HG03439 (cell line): Measurements from ENCODE around the gene AJAP1.
"Not testable (repeated sequence)": the region's sequence is repeated elsewhere in the genome, so short reads cannot be mapped to it uniquely, and the experiment has no call there.

Experiments used
- ATAC-seq: cut with Tn5 transposase; IDR thresholded peaks from one replicate; pipeline ENCODE4 v1.9.1; 2021; ENCODE audit warnings: mild to moderate bottlenecking, moderate library complexity; ENCODE audit not compliant: unreplicated experiment

The AJAP1 gene

GRCh38 chr1:4653796-4654725, at the start of gene AJAP1:
Gene AJAP1 (plus strand): TSS chr1:4654609. CDS start chr1:4655426, 817 bp downstream.
- no peak for ATAC-seq

- no peak for ATAC-seq
Observed at GRCh38 chr1:4605158-4605557, 49.3 kb upstream of the AJAP1 start.

- ATAC-seq, result no peak
Observed at GRCh38 chr1:4611563-4612341, 42.7 kb upstream of the AJAP1 start.

- ATAC-seq, result no peak
Observed at GRCh38 chr1:4612991-4613390, 41.4 kb upstream of the AJAP1 start.

DNA sequence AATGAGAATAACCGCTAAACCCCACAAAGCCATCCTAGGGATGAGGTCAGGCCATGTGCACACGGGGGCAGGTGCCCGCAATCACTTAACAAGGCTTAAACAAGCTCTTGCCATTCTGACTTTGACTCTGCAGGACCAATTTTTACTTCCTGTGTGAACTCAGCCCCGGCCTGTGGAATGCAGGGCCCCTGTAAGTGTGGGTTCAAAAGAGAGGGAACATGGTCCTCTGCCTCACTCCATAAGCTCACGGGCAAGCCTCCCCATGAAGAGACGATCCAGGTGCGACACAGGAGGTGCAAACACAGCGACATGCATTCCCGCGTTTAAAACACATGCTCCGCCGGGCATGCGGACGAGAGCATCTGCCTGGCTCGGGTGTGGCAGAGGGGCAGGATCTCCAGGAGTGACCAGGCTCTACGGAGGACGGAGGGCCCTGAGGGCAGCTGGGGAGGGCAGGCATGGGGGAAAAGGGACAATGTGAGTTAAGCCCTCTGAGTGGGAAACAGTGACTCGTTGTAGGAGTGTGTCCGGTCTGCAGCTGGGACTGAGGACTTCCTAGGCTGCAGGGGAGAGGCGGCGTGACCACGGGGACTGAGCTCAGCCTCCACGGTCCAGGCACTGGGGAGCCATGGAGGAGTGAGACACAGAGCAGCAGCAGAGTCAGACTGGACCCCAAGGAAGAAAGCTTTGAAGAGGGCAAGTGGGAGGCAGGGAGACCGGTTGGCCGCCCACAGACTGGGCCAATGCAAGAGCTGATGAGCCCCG, 40.6 kb upstream of the AJAP1 start:
- ATAC-seq, result no peak

GRCh38 chr1:4614371-4615137, 39.9 kb upstream of the AJAP1 start:
- ATAC-seq, result no peak

DNA sequence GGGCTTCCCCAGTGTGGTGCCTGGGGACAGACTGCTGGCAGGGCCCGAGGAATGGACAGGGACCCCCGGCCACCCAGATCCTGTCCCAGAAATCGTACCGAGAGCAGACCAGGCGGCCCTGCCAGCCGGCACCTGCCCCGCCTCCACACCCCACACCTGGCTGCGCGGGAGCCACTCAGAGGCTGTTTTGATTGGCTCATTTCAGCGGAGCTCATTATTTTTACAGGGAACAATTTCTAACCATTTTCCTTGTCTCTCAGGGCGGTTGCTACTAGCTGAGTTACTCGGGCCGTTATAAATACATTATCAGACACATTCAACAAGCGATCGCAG, 39.3 kb upstream of the AJAP1 start:
- ATAC-seq, result no peak

DNA sequence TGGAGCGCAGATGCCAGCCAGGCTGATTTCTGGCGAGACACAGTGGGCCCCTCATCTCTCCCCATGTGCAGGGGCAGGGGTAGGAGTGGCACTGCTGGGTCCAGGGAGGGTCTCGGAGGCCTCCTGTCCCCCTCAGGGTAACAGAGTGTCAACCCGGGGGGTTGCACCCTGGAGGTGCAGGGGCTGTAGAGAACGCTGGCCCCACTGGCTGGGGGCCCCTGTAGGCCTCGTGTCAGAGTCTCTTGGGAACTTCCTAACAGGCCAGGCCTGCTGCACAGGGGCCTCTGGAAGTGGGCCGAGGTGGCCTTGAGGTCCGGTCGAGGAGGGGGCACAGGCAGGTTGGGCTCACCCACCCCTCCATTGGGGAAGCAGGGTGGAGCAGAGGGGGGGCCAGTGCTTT, 38.9 kb upstream of the AJAP1 start:
- ATAC-seq, result no peak

GRCh38 chr1:4616831-4617465, 37.5 kb upstream of the AJAP1 start:
- no peak for ATAC-seq

- no peak for ATAC-seq
Observed at GRCh38 chr1:4617506-4617905, 36.9 kb upstream of the AJAP1 start.

DNA sequence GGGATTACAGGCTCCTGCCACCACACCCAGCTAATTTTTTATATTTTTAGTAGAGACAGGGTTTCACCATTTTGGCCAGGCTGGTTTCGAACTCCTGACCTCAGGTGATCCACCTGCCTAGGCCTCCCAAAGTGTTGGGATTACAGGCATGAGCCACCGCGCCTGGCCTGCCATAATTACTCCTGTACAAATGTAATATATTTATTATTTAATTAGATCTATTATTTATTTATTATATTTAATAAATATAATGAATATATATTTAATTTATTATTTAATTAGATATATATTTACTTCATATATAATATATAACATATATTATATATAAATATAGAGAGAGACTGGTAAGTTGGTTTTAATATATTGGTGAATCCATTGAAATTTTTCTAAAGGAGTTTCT, 35.6 kb upstream of the AJAP1 start:
- not testable (repeated sequence) for ATAC-seq

GRCh38 chr1:4621646-4622045, 32.8 kb upstream of the AJAP1 start:
- ATAC-seq, result no peak

GRCh38 chr1:4622821-4623220, 31.6 kb upstream of the AJAP1 start:
- ATAC-seq, result no peak

DNA sequence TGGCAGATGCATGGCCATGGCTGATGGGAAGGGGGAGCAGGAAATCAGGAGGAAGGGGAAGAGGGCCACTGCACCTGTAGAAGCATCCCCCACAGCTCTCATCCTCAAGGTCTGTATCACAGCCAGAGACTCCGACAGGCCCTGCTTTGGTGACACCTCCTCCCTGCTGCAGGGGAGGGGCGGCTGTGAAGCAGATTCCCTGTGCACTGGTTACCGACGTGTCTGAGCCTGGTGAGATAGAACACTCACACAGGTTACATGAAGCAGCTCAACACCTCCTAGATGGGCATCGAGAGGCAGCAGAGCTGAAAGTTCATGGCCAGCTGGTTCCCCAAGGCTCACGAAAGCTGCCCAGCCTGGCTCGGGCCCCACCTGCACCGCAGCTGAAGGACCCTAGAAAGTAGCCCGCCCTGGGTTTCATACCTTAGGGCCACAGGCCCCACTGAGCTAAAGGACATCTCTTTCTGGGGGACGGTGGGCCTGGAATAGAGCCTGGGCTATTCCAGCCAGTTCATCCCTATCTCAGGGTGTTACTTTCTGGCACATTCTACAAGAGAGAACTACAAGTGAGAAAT, 30.2 kb upstream of the AJAP1 start:
- no peak for ATAC-seq

DNA sequence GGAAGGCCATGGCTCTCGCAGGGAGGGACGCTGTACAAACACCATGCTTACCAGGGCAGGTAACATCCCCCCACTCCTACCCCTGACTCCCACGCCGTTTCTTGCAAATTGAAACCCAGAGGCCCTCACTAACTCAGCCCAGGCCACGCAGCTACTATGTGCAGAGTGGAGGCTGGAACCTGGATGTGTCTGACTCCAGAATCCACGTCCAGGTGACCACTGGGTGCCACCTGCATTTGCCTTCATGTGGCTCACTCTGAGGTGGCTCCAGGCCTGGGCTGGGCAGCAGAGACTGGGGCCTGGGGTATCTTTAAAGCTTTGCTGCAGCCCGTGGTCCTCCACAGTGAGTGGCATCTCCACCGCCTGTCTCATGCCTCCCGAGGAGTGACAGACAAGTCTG, 29.6 kb upstream of the AJAP1 start:
- ATAC-seq, result no peak

DNA sequence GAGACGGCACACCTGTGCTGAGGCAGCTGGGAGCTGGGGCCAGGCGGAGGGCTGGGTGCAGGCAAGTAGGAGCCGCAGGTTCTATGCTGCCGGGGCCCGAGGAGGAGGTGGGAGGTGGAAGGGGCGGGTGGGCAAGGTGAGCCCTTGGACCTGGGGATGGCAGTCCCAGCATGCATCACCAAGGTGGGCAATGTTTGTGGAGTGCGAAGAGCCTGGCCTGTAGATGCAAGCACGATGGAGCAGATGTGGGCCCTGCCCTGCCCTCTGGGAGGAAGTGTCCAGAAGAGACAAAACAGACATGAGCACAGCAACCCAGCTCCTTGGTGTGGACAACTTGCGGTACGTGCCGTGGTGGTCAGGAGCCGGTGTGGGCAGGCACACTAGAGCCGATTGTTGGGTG, 28.3 kb upstream of the AJAP1 start:
- ATAC-seq, result no peak

DNA sequence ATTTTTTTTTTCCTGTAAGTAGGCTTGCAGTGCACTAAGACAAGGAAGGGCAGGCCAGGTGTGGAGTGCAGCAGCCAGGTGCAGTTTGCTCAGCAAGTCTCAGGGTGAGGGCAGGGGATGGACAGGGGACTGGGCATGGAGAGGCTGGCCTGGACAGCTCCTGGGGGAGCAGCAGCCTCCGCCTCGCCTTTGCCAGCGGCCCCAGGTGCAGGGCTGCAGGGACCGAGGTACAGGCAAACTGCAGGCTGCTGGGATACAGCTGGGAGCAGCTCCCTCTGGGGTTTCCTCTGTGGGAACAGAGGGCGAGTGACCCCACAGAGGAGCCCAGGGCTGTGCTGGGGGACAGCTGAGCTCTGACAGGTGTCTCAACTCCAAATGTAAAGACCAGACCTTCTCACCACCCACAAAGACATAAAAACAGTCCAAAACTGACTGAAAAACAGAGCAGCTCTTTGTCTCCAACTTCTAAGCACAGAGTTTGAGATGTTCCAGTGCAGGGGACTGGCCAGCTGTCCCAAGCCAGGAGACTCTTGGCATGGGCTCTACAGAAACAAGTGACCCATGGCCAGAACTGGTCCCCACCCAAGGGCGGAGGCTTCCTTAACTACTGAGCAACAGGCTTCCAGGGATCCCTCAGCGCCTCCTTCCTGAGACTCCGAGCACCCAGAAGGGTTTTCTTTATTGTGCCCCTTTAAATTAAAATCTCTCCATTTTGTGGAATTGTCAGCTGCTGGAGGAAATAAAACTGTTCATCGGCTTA, 27.7 kb upstream of the AJAP1 start:
- no peak for ATAC-seq

GRCh38 chr1:4627353-4627752, 27.1 kb upstream of the AJAP1 start:
- ATAC-seq, result no peak

DNA sequence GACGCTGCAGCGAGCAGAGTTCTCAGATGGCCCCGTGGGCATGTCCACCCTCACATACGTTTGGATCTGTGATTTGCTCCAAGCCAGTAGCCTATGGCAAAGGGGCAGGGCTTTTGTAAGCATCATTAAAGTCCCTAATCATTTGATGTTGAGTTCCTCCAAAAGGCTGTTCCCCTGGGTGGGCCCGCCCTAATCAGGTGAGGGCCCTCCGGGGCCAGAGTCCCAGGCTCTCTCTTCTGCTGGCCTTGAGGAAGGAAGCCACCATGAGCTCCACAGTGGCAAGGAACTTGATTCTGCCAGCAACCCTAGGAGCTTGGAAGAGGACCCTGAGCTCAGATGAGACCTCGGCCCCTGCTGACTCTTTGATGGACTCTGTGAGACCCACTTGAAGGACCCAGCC, 25.4 kb upstream of the AJAP1 start:
- ATAC-seq, result no peak
